OCI-LY7 (cell line): ENCODE measurements around the gene ZNF683. TPM values are rescaled to one million over a fixed set of nuclear protein-coding genes. Genes with fewer than 3 reads are reported as not detected.
"Not testable (repeated sequence)": the region's sequence is repeated elsewhere in the genome, so short reads cannot be mapped to it uniquely, and the experiment has no call there.

Experiments
- BruUV-seq: library from RNA; stranded (reverse); fragments of 400-500 nt; replicated peaks from 2 replicates; lab custom pipeline; 2021; lab: Mats Ljungman, UMichigan
- CTCF ChIA-PET: fragments of 300-600 bp; sonication (Branson Sonifier 250); formaldehyde crosslinking; loops from one replicate; lab custom pipeline; 2022; ENCODE audit warnings: antibody characterized with exemption; ENCODE audit not compliant: unreplicated experiment; lab: Charles Lee
- POLR2A ChIA-PET: fragments of 300-600 bp; sonication (Branson Sonifier 250); formaldehyde crosslinking; loops from one replicate; lab custom pipeline; 2022; ENCODE audit warnings: antibody characterized with exemption; lab: Charles Lee
- DNase-seq: peaks from one replicate; pipeline ENCODE4 v3.0.0-alpha.2; 2015; ENCODE audit warnings: low spot score
- H2AFZ ChIP-seq: fragments of 200-600 bp; sonication (generic), shearing (Covaris generic); 2 replicates; pipeline ENCODE4 v1.6.1; 2014; ENCODE audit warnings: mild to moderate bottlenecking, antibody characterized with exemption, low read length, moderate library complexity
- H3K27ac ChIP-seq: fragments of 200-600 bp; sonication (generic); 2 replicates; pipeline ENCODE4 v1.5.1; 2014; ENCODE audit warnings: mixed run types, low read depth, mild to moderate bottlenecking, moderate library complexity, low read length, inconsistent platforms; ENCODE audit not compliant: poor library complexity, severe bottlenecking
- H3K36me3 ChIP-seq: fragments of 200-600 bp; sonication (generic); 2 replicates; pipeline ENCODE4 v1.6.1; 2014; ENCODE audit warnings: mild to moderate bottlenecking, antibody characterized with exemption, low read length, moderate library complexity, mixed read lengths; ENCODE audit not compliant: insufficient read depth
- H3K4me1 ChIP-seq: fragments of 200-600 bp; sonication (generic); 2 replicates; pipeline ENCODE4 v1.5.1; 2014; ENCODE audit warnings: mild to moderate bottlenecking, low read length; ENCODE audit not compliant: insufficient read depth, poor library complexity, severe bottlenecking
- H3K4me2 ChIP-seq: fragments of 200-600 bp; sonication (generic); 2 replicates; pipeline ENCODE4 v1.6.1; 2014; ENCODE audit warnings: mild to moderate bottlenecking, low read length
- H3K4me3 ChIP-seq: fragments of 200-600 bp; sonication (generic); 2 replicates; pipeline ENCODE4 v1.5.1; 2014; ENCODE audit warnings: mild to moderate bottlenecking, low read depth, low read length; ENCODE audit not compliant: poor library complexity, severe bottlenecking
- H3K79me2 ChIP-seq: fragments of 200-600 bp; sonication (generic); 2 replicates; pipeline ENCODE4 v1.6.1; 2016; ENCODE audit warnings: low read depth, mild to moderate bottlenecking, low read length, moderate library complexity, mixed read lengths; ENCODE audit not compliant: insufficient read depth
- H3K9me2 ChIP-seq: fragments of 200-600 bp; sonication (generic); 2 replicates; pipeline ENCODE4 v1.6.1; 2016; ENCODE audit warnings: mild to moderate bottlenecking, low read length, mixed read lengths; ENCODE audit not compliant: insufficient read depth
- H3K9me3 ChIP-seq: fragments of 200-600 bp; sonication (generic); 2 replicates; pipeline ENCODE4 v1.6.1; 2014; ENCODE audit warnings: mild to moderate bottlenecking, mixed run types, low read length, mixed read lengths
- H4K20me1 ChIP-seq: fragments of 200-600 bp; sonication (generic); 2 replicates; pipeline ENCODE4 v1.6.1; 2014; ENCODE audit warnings: mild to moderate bottlenecking, antibody characterized with exemption, low read length, moderate library complexity, mixed read lengths; ENCODE audit not compliant: insufficient read depth
- EZH2phosphoT487 ChIP-seq: fragments of 200-600 bp; sonication (generic); IDR thresholded peaks from 2 replicates; pipeline ENCODE4 v1.6.1; 2018; ENCODE audit warnings: low read depth, borderline replicate concordance, mild to moderate bottlenecking, mixed run types, antibody characterized with exemption, low read length, moderate library complexity, mixed read lengths
- intact Hi-C: fragments of 100-400 bp; cut with micrococcal nuclease; formaldehyde crosslinking; loops from one replicate; pipeline ENCODE4 v1.10.0; 2022; ENCODE audit not compliant: unreplicated experiment
- total RNA-seq, 2 experiments: library from RNA; depleted of rRNA in 1 of 2; stranded (reverse); fragments of >200 nt in 1 of 2; shearing (Covaris generic) in 1 of 2; gene quantifications; 2 replicates each; pipeline ENCODE4 v1.2.3, GENCODE V29; 2014 to 2022
- TF ChIP-seq, protein P1 (sequence below): fragments of 200-600 bp; sonication (generic); conservative IDR thresholded peaks from 2 replicates; pipeline ENCODE4 v1.5.1; 2014; ENCODE audit warnings: mild to moderate bottlenecking, antibody characterized with exemption, low read length, moderate library complexity, mixed read lengths

The ZNF683 gene
- total RNA-seq, 2 experiments from 2014 or later, result not detected

DNA sequence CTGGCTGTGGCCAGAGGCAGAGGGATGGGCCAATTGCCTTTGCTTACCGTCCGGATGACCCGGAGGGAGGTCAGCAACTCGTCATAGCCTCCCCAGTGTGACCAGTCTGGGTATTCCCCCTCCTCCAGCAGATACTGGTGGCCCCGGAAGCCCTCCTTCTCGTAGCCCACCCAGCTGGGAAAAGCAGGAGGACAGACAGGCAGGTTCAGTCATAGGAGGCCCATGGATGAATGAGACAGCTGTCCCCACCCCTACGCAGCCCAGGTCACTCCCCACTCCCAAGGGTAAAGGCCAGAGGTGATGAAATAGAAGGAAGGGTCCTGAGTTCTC is 35.4 kb downstream of the ZNF683 start:
- Histone ChIP-seq H3K4me3 (peak overlapping the region; percentile 69), H3K79me2 (no peaks in the 10 kb centered on the region), H2AFZ (peak overlapping the region; percentile 71; the same call in 1 of the 2 replicates), H3K4me2 (peak overlapping the region; percentile 74), H4K20me1 (no peaks in the 10 kb centered on the region), H3K4me1 (peaks cover 30% of the 10 kb centered on the region), H3K36me3 (no peaks in the 10 kb centered on the region), H3K27ac (no peak overlapping the region), H3K9me3 (no peaks in the 10 kb centered on the region), H3K9me2 (no peaks in the 10 kb centered on the region)
- no peak for TF ChIP-seq EZH2phosphoT487
- TF ChIP-seq, protein P1, sequence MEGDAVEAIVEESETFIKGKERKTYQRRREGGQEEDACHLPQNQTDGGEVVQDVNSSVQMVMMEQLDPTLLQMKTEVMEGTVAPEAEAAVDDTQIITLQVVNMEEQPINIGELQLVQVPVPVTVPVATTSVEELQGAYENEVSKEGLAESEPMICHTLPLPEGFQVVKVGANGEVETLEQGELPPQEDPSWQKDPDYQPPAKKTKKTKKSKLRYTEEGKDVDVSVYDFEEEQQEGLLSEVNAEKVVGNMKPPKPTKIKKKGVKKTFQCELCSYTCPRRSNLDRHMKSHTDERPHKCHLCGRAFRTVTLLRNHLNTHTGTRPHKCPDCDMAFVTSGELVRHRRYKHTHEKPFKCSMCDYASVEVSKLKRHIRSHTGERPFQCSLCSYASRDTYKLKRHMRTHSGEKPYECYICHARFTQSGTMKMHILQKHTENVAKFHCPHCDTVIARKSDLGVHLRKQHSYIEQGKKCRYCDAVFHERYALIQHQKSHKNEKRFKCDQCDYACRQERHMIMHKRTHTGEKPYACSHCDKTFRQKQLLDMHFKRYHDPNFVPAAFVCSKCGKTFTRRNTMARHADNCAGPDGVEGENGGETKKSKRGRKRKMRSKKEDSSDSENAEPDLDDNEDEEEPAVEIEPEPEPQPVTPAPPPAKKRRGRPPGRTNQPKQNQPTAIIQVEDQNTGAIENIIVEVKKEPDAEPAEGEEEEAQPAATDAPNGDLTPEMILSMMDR, result no peak
- ChIA-PET CTCF (no interaction called here), POLR2A (no interaction called here)
- intact Hi-C loops, result loop anchor here (5.0 kb wide), 1 partner anchor 225 kb away; the partner anchor contains the start of gene PDIK1L
- no peak for DNase-seq
- BruUV-seq, result no TSS peak

DNA sequence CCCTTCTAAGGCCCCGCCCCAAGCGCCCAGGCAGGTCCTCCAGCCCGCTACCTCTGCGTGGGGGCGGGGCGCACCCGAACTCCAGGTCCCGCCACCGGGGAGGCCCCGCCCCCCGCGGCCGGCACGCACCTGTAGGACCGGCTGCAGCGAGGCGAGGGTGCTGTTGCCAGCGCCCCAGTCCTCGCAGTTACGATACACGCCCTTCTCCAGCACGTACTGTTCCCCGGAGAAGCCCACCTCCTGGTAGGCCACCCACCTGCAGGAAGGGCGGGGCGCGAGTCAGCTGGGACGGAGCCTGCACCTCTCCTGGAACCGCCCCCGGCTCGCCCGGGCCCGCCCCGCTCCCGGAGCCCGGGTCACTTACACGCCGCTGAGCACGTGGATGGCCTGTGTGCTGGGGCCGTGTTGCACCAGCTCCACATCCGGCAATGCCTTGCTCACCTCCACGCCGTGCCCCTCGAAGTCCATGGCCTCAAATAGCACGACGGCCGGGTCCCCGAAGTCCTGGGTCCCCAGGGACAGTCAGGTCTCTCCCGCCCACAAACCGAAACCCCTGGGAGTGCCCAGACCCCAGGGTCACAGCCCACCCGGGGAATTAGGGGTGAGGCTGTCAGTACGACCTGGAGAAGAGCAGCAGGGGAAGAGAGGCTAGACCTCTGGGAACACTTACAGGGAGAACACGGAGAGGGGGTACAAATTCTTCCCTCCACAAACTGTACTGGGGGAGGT is 35.9 kb downstream of the ZNF683 start:
- intact Hi-C loops, result loop anchor here (5.0 kb wide), 1 partner anchor 224 kb away; the partner anchor contains the start of gene PDIK1L
- Histone ChIP-seq H3K4me2 (peak overlapping the region; percentile 74), H2AFZ (peak overlapping the region; percentile 71), H3K36me3 (no peaks in the 10 kb centered on the region), H3K27ac (no peak overlapping the region), H3K79me2 (no peaks in the 10 kb centered on the region), H3K9me3 (no peaks in the 10 kb centered on the region), H3K4me1 (peaks cover 30% of the 10 kb centered on the region), H4K20me1 (no peaks in the 10 kb centered on the region), H3K9me2 (no peaks in the 10 kb centered on the region), H3K4me3 (peak overlapping the region; percentile 69)
- POLR2A ChIA-PET, result no interaction called here
- BruUV-seq, result no TSS peak
- peak; percentile 83 for DNase-seq
- CTCF ChIA-PET, result no interaction called here
- TF ChIP-seq, protein P1, result no peak
- no peak for TF ChIP-seq EZH2phosphoT487

DNA sequence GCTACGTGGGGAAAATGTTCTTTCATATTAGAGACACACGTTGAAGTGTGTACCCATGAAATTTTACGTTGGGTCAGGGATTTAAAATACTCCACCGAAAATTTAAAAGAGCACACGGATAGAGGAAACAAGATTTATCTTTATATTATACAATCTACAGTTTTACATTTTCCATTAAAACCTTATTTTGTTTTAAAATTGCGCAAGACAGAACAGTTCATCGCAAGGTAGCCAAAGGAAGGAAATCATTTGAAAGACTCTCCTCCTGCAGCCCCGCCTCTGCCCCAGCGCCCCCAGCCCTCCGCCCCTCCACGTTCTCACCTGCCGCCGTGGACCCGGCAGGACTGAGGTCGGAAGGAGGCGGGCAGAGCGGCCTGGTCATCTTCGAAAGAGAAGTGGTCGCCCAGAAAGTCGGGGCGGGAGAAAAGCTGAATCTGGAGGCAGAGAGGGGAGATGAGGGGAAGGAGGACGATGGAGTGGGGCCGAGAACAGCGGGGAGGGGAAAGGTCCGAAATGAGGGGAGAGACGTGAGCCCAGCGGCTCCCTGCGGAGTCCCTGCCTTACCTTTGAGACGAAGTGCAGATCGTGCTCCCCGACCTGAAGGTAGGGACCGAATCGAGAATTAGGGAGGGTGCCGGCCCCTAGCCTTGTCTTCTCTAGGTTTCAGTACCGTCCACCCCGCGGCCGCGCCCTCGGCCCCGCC is 36.6 kb downstream of the ZNF683 start:
- H4K20me1 ChIP-seq, result no peaks in the 10 kb centered on the region
- H2AFZ ChIP-seq, result peak overlapping the region; percentile 71
- H3K79me2 ChIP-seq, result no peaks in the 10 kb centered on the region
- H3K9me2 ChIP-seq, result no peaks in the 10 kb centered on the region
- no peaks in the 10 kb centered on the region for H3K9me3 ChIP-seq
- intact Hi-C loops, result loop anchor here (5.0 kb wide), 1 partner anchor 224 kb away; the partner anchor contains the start of gene PDIK1L
- H3K36me3 ChIP-seq, result no peaks in the 10 kb centered on the region
- DNase-seq, result no peak
- H3K4me2 ChIP-seq, result peak overlapping the region; percentile 74
- TF ChIP-seq EZH2phosphoT487, result no peak
- TF ChIP-seq, protein P1, result no peak
- ChIA-PET CTCF (no interaction called here), POLR2A (no interaction called here)
- no peak overlapping the region for H3K27ac ChIP-seq
- BruUV-seq, result no TSS peak
- peaks cover 30% of the 10 kb centered on the region for H3K4me1 ChIP-seq
- peak overlapping the region; percentile 69 for H3K4me3 ChIP-seq

DNA sequence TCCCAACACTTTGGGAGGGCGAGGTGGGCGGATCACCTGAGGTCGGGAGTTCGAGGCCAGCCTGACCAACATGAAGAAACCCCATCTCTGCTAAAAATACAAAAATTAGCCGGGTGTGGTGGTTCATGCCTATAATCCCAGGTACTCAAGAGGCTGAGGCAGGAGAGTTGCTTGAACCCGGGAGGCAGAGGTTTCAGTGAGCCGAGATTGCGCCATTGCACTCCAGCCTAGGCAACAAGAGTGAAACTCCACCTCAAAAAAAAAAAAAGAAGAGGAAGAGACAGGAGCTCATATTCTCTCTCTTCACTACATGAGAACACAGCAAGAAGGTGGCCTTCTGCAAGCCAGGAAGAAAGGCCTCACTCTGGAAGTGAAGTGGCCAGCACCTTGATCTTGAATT is 39.2 kb downstream of the ZNF683 start:
- POLR2A ChIA-PET, result interaction anchor here (0.9 kb wide), 1 partner anchor 220 kb away, joined by 3 read pairs; no protein-coding TSS in a partner anchor

More for the DNA sequence above, 39.2 kb downstream of the ZNF683 start:
- H3K4me3 ChIP-seq, BruUV-seq, CTCF ChIA-PET, H3K36me3 ChIP-seq, H3K4me2 ChIP-seq, H3K27ac ChIP-seq, H3K9me3 ChIP-seq, H2AFZ ChIP-seq, DNase-seq, H3K9me2 ChIP-seq, H3K79me2 ChIP-seq, H4K20me1 ChIP-seq, intact Hi-C loops: not testable (repeated sequence)
- peaks cover 34% of the 10 kb centered on the region for H3K4me1 ChIP-seq
